Activated CD4-positive, alpha-beta T cell treated with anti-CD3 and anti-CD28 coated beads for 24 hours (primary cell): ENCODE measurements around the gene CASP14.
"Not testable (repeated sequence)": the region's sequence is repeated elsewhere in the genome, so short reads cannot be mapped to it uniquely, and the experiment has no call there.

Experiments used
- DNase-seq, 2 donors: peaks; one replicate each; pipeline ENCODE4 v3.0.0-alpha.2; 2020; ENCODE audit warnings: low read depth in 2 of 2

Gene CASP14

GRCh38 chr19:15072930-15073647 lies 23.8 kb downstream of the CASP14 start:
- DNase-seq: no peak

- no peak for DNase-seq
These were observed 25.1 kb downstream of the CASP14 start for GRCh38 chr19:15074371-15074770.

DNA sequence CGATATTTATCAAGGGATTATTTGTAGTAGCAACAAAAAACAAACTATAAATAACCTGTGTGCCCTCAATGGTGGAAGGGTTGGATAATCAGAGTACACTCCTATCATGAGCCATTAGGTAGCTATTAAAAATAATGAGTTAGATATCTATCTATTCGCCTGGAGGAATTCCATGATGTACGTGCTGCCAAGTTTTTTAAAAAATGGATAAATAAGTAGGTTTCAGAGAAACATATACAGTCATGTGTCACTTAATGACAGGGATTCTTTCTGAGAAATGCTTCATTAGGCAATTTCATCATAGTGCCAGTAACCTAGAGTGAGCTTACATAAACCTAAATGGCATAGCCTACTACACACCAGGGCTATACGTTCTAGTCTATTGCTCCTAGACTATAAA lies 26.5 kb downstream of the CASP14 start:
- DNase-seq: no peak

- not testable (repeated sequence) for DNase-seq
These were observed 30.7 kb downstream of the CASP14 start for GRCh38 chr19:15080002-15080401.

DNA sequence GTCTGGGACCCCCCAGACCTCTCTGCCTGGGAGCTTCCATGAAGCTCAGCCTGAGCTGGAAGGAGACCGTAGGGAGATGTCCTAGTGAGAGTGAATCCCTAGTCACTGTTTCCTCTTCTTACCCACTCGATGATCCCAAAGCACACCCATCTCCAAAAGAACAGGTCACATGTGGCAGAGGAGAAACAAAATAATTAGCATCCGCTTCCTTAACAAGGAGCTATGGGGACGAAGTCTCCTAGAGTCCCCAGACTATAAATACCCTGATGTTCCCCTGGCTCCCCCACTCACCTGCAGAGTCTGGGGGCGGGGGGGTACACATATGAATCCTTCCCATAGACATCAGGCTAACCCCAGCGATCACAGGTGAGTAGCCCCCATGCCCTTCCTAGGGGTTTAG lies 32.6 kb downstream of the CASP14 start, which contains the start of gene OR1I1:
OR1I1 (plus strand) TSS at position 301 of the 400 bp plus-strand sequence. CDS start 4,855 bp downstream, outside the sequence.
- no peak for DNase-seq

GRCh38 chr19:15087182-15087581 lies 37.9 kb downstream of the CASP14 start:
- no peak for DNase-seq

GRCh38 chr19:15091918-15092753 lies 42.9 kb downstream of the CASP14 start:
- DNase-seq: peak in 1 of 2 donors; percentile 50

DNA sequence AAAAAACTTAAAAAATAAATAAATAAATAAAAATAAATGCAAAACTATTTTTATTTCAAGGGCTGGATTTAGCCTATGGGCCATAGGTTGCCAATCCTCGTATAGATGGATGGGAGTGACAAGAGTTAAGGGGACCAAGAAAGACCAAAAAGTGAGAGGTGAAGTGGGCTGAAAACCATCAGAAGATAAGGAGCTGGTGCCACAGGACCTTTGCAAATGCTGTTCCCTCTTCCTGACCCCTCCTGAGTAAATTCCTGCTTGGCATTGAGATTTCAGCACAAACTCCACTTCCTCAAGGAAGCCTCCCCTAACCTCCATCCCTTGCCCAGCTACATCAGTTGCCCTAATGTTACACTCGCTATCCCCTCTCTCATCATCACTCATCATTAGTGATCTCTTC lies 43.7 kb downstream of the CASP14 start:
- no peak for DNase-seq

DNA sequence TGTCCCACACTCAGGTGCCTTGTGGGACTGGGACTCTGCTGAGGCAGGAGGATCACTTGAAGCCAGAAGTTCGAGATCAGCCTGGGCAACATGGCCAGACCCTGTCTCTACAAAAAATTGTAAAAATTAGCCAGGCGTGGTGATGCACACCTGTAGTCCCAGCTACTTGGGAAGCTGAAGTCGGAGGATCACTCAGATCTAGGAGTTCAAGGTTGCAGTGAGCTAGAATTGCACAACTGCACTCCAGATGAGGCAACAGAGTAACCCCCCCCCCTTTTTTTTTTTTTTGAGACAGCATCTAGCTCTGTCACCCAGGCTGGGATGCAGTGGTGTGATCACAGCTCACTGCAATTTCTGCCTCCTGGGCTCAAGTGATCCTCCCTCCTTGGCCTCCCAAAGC lies 46.9 kb downstream of the CASP14 start:
- DNase-seq: no peak

GRCh38 chr19:15097980-15098379 lies 48.7 kb downstream of the CASP14 start:
- not testable (repeated sequence) for DNase-seq

- DNase-seq: no peak
These were observed 49.2 kb downstream of the CASP14 start for GRCh38 chr19:15098460-15098859.

GRCh38 chr19:15099017-15099582 lies 49.8 kb downstream of the CASP14 start:
- DNase-seq: no peak

DNA sequence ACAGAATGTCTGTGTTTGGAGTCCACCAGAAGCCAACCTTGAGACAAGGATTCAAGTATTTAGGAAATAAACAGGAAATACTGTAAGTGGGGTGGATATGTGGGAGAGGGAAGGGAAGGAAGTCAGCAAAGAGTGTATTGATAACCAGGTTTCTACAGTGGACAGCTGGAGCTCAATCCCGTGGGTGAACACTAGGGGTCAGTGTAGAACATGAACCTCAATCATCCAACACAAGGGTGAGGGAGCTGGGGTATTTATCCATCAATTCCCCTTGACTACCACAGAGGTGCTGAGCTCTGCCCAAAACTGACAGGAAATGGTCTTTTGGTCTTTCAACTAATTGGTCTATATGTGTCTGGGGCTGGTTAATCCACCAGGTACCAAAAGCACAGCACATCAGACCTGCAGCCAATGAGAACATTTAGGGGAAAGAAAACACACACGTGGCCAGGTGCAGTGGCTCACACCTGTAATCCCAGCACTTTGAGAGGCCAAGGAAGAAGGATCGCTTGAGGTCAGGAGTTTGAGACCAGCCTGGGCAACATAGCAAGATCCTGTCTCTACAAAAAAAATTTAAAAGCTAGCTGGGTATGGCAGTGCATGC lies 52.3 kb downstream of the CASP14 start:
- peak; percentile 38 to 49 for DNase-seq

DNA sequence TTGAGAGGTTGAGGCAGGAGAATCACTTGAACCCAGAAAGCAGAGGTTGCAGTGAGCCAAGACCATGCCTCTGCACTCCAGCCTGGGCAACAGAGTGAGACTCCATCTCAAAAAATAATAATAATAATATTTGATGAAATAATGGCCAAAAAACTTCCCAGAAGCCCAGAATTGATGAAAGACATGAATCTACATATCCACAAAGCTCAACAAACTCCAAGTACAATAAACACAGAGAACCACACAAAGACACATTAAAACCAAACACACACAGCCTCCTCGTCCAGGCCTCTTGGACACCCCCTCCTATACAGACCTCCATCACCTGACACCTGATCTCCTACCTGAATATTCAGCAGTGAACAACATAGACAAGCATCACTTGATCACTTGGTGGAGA lies 54.7 kb downstream of the CASP14 start:
- DNase-seq: no peak

DNA sequence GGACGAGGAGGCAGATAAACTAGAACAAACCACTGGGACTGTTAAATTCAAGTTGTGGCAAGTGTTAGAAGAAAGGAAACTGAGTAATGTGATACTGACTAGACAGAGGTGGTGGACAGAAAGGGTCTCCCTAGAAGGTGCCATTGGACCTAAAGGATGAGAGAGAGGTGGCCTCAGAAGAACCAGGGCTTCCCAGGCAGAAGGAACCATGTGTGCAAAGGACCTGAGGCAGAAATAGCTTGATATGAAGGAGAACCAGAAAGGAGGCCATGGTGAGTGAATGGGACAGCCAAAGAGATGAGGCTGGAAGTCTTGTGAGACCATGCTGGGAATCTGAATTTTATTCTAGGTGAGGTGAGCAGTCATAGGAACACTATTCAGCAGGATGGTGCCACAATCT lies 55.1 kb downstream of the CASP14 start:
- DNase-seq: no peak

GRCh38 chr19:15105044-15105443 lies 55.8 kb downstream of the CASP14 start:
- DNase-seq: no peak

DNA sequence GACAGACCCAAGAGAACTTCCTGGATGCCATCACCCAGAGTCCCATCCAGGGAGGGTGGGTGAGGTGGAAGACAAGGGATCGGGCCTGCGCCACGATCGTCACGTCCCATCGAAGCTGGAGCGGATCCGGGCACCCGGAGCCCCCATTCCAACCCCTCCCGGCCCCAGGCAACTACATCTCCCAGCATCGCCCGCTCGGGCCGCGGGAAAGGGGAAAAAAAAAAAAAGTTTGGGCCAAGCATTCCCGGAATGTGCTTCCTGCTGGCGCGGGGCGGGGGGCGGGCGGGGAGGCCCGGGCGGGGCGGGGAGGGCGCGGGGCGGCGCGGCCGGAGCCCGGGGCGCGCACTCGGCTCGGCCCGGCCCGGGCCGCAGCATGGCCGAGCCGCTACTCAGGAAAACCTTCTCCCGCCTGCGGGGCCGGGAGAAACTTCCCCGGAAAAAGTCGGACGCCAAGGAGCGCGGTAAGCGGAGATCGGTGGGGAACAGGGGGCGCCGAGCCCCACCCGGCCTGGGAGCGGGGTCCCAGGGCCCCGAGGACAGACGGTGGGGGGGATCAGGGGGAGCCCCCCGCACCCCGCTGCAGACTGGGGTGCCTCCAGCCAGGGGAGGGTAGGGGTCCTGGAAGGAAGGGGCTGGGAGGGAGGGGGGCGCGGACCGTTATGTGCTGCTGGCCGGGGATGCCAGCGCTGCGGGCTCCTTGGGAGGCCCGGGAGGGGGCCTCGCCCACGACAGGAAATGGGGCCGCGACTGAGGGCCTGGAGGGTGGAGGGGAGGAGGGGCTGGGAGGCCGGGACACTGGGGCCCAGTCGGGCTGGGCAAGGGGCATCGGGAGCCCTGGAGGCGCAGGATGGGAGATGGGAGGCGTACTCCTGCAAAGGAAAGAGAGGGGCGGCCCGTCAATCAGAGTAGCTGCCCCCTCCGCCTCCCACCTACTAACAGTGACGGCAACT lies 58.1 kb downstream of the CASP14 start, which contains the start of gene SYDE1:
SYDE1 (plus strand) TSS at position 341 of the 950 bp plus-strand sequence; CDS start at position 374, 33 bp downstream.
- DNase-seq: peak in 1 of 2 donors; percentile 23
